Posterior cingulate gyrus (tissue), 11 donors: ENCODE data around the gene PCNX1.
"Not testable (repeated sequence)": the region's sequence is repeated elsewhere in the genome, so short reads cannot be mapped to it uniquely, and the experiment has no call there.

Source experiments
- DNase-seq, 10 donors: peaks; one replicate each; pipeline versions ENCODE4 v3.0.0 to v3.0.0-alpha.2; 2020 to 2021; ENCODE audit warnings: mixed read lengths in 3 of 10
- intact Hi-C: fragments of 100-400 bp; cut with DNase I; formaldehyde crosslinking; loops from one replicate; pipeline ENCODE4 v1.15.1; 2023

The PCNX1 gene

DNA sequence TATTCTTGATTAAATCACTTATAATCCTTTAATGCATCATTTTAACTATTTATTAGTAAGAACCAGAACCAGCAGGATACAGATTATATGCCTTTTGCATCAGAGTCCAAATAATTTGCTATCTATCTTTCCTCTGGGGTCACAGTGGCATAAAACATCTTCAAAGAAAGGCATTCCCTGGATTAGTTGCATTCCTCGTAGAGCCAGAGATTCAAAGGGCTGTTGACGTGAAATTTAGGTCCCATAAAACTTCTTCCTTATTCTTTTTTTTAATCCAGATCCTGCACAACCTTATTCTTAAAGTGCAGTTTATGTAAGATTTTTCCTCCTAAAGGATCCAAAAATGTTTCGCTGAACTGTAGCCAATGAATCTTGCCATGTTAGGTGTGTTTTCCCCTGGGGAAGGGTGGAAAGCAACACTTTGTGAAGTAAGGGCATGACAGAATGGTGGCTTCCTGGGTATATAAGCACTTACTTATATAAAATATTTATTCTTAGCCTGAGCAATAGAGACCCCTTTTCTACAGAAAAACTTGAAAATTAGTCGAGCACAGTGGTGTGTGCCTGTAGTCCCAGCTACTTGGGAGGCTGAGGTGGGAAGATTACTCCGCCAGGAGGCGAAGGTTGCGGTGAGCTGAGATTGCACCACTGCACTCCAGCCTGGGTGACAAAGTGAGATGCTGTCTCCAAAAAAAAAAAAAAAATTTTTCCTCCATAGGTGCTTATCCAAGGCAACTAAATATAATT lies 208.7 kb downstream of the PCNX1 start:
- no peak for DNase-seq
- intact Hi-C loops: no loop called here

DNA sequence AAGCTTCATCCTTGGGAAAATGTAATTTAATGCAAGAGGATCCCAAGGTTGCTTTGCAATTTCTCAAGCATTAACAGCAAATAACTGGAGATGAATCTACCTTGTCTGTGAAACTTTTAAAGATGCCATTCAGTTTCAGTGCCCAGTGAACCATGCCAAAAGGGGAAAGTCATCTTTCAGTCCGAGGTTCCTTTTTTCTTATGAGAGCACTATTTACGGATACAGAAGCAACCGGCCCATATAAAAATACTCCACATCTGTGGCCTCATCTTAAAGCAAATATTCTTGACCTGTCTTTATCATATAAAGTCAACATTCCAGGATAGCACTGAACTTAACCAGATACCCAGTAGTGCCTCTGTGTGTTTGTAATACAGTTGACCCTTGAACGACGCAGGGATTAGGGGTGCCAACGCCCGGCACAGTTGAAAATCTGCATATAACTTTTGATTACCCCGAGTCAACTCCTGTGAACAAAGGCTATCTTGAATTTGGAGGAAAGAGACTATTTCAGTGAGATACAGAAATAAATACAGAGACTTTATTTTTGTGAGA lies 209.4 kb downstream of the PCNX1 start:
- no peak for DNase-seq

DNA sequence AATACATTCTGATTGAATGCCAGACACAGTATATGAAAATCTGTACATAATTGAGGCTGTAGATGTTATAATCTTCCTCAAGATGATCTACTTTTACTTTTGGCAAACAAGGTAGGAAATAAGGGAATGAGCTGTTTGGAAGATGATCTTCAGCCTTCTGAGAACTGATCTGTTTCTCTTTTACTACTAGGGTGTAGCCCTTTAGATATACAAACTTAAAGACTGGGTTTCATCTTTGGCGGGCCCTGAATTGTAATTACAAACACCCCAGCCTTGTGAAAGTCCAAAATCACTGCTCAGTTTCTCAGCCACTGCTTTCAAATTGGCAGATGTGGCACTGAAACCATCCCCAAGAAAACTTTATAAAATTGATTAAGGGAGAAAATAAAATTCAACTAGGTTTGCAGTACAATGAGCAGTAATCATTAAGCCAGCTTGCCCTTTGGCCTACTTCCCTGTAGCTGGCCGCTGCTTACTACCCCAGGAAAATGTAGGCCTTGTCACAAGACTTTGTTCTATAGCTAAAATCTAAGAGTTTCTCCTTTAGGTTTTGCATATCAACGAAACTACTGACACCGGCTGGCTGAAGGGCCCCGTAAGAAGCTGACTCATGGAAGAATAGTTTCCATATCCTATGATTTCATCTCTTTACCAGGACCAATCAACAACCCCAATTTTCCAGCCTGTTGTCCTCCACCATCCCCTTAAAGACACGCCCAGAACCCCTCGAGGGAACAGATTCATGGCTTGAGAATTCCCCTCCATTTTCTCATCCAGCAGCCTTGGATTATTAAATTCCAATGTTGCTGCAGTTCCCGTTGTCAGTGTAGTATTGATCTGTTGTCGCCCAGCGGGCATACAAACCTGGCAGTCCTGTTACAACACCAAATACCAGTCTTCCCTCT lies 210.8 kb downstream of the PCNX1 start:
- intact Hi-C loops: no loop called here
- no peak for DNase-seq

More for the DNA sequence above, 209.4 kb downstream of the PCNX1 start:
- intact Hi-C loops: no loop called here

DNA sequence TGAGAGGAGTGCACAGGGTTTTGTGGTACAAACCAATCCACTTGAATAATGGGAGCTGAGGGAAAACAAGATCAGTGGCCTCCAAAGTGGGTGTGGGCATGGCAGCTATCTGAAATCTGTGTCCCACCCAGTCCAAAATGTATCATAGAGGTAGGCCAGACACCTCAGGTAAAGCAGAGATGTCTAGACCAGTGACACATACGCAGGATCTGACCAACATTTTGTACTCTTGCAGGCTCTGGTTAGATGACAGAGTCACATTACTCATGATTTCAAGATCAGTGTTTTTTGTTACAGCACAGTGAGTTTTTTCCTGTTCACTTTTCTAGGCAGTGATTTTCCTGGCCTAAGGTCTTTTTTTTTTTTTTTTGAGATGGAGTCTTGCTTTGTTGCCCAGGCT lies 211.8 kb downstream of the PCNX1 start:
- intact Hi-C loops: no loop called here
- DNase-seq: no peak

DNA sequence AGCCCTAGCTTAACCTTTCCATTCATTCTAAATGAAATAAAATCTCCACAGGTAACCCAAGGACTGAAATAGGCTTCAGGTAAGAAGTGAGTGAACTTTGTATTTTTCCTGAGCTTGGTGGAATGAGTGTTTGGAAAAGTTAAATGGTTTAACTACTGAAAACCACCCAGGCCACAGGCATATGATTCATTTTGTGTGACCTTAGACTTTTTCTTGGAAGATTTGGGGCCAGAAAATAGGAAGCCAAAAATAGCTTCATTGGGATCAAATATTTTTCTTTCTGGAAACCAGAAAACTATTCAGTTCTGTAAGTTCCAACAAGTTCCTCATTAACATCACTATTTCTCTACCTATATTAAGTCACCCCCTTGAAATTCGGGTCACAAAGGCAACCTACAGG lies 212.6 kb downstream of the PCNX1 start:
- intact Hi-C loops: no loop called here
- no peak for DNase-seq

DNA sequence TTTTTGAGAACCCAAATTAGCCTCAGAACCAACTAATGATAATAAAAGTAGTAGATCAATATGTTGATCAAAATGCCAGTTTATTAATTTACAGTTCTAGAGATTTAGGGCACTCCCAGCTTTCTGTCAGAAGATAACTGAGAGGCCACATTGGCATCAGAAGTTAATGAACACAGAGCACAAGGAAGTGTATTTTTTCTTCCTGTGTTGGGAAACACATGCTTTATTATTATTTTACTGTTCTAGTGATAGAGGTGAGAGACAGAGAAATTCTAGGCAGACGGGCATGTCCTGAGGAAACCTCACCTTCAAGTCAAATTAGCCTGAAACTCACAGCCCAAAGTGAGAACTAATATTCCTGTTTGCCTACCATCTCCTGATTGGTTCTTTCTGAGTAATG lies 213.7 kb downstream of the PCNX1 start:
- DNase-seq: no peak
- intact Hi-C loops: no loop called here

DNA sequence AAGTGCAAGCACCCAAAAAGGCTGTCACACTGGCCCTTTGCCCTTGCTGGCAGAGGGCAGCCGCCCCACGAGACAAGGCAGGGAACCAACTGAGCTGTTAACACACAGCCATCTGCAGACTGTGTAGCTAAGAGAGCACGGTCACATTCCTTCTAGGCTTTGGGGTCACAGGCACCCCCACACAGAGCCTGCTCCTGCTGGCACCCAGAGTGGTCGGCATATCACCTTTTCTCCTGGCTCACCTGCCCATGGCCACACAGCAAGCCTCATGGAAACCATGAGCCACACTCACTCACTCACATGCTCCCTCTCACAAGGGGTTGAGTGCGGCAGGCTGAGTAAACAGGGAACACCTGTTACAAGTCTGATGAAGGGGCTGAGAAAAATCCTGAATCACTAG lies 214.5 kb downstream of the PCNX1 start:
- intact Hi-C loops: no loop called here
- DNase-seq: no peak

DNA sequence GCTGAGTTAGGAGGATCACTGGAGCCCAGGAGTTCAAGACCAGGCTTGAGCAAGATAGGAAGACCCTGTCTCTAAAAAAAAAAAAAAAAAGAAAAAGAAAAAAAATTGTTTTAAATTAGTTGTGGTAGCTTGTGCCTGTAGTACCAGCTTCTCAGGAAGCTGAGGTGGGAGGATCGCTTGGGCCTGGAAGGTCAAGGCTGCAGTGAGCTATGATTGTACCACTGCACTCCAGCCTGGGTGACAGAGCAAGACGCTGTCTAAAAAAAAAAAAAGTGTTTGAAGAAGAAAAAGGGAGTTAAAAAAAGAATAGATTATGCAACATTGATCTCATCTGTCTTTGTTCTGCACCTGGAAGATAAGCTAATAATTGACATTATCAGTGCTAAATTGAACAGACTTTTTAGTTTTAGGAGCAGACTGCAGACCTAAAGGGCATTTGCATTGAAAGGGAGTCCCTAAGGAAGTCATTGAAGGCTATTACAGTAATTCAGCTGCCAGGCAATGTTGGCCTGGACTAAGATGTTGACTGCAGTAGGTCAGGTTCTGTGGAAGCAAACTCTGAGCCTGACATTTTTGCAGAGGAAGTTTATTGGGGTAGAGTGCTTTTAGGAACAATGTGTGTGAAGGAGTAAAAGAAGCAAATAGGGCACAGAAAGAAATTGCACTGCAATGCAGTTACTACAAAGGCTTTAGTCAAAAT lies 215.8 kb downstream of the PCNX1 start:
- intact Hi-C loops: no loop called here
- no peak for DNase-seq

DNA sequence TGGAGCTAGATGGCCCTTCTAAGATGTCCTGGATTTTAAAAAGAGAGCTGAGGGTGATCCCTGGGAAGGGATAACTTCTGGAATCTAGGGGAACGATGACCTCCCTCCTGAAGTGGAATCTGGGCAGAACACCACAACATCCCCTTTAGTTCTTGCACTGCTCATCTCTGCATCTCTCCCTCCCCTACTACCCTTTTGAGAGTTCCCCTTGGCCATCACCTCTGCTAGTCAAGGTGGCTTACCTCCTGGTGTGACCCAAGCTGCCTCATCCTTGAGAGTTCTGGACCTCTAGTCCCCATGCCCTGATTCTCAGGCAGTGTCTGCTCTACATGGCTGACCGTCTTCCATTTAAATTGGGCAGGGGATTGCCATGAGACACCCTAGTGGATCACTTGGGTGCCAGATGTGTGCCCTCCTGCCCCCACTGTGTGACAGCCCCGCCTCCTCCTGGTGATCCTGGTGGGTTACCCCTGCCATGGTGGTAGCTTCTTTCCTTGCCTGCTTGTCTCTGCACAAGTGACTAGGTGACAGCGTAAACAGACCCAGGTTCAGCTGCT lies 216.4 kb downstream of the PCNX1 start:
- intact Hi-C loops: no loop called here
- DNase-seq: no peak

DNA sequence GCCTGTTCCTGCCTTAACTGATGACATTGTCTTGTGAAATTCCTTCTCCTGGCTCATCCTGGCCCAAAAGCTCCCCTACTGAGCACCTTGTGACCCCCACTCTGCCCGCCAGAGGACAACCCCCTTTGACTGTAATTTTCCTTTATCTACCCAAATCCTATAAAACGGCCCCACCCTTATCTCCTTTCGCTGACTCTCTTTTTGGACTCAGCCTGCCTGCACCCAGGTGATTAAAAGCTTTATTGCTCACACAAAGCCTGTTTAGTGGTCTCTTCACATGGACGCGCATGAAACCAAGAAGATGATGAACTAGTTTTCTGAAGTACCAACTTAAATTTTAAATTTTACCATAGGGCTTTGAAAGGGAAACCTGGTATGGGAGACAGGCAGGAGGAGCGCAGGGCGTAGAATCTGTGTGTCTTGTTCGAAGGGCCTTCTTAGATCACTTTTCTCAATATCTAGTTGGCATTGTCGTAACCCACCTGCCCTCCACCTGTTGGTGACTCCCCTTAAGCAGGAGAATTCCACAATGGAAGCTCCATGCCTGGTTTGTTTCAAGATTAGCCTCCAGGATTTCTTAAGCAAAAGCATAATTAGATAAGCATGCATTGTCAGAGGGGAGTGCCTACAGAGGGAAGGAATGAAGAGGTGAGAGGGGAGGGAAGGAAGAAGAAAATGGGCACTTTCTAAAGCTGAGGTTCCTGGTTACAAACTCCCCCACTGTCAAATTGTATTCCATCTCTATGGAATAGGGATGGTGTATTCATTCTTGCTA lies 222.6 kb downstream of the PCNX1 start:
- not testable (repeated sequence) for DNase-seq
- intact Hi-C loops: loop anchor here (10.0 kb wide), 1 partner anchor 185 kb away; no protein-coding TSS in a partner anchor

DNA sequence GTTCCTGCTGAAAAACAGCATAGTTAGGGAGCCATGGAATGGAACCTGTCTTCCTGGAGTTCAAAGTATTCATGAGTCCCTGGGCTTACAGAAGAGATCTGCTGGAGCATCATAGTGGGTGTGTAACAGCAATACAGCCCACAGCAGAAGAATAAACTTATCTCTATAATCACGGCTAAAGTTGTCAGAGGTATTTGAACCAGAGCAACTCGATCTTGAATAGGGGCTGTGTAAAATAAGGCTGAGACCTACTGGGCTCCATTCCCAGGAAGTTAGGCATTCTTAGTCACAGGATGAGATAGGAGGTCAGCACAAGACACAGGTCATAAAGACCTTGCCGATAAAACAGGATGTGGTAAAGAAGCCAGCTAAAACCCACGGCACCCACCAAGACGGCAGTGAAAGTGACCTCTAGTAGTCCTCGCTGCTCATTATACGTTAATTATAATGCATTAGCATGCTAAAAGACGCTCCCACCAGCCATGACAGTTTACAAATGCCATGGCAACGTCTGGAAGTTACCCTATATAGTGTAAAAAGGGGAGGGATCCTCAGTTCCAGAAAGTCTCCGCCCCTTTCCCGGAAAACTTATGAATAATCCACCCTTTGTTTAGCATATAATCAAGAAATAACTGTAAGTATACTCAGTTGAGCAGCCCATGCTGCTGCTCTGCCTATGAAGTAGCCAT lies 223.4 kb downstream of the PCNX1 start:
- DNase-seq: no peak
- intact Hi-C loops: loop anchor here (10.0 kb wide), 1 partner anchor 184 kb away; no protein-coding TSS in a partner anchor

DNA sequence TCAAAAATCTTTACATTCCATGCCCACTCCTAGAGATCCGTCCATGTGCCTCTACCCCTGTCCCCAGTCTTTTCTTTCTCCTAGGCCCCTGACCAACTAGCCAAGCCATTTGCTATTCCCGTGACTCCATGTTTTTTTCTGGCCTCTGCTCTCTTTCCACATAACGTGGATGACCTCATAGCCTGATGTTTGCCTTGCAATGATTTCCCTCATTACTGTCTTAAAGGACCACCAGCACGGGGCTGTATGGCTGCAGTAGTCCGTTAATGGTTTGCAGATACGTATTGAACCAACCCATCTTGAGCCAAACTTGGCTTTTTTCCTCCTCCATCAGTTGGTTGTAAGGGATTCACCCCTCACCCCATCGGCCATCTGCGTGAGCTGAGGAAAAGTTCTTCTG lies 226.0 kb downstream of the PCNX1 start:
- DNase-seq: no peak
- intact Hi-C loops: loop anchor here (10.0 kb wide), 1 partner anchor 182 kb away; no protein-coding TSS in a partner anchor

DNA sequence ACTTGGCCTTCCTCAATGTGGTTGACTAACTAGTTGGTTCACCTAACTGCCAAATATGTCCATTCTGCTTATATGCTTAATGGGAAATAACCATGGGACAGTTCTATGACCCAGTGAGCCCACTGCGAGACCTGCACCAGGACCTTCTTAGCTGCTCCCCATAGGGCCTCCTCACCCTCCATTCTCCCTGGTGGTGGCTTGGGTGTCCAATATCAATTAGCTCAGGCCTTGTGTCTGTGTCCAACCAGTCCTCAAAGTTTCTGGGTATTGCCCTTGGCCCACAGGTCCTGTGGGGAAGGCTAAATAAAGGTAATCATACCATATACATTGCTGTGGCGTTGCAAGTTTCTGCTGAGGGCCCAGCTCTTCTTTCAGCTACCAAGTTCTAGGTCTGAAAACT lies 228.2 kb downstream of the PCNX1 start:
- DNase-seq: no peak
- intact Hi-C loops: loop anchor here (10.0 kb wide), 1 partner anchor 179 kb away; no protein-coding TSS in a partner anchor

DNA sequence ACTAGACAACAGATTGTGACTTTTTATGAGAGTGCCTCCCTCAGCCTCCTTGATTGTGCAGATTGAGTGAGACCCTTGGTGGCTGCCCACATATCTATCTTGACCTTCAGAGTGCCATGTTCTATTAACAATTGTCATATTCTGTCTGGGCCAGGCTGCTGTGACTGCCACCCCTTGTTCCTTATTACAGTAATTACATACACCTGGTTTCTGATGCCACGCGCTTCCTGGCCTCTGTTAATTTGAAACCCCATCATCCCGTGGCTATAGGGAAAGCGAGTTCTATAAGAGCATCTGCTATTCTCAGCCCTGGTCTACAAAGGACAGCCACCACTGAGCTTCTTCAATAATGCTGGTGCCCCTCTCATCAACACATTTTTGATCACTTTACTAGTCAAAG lies 228.7 kb downstream of the PCNX1 start:
- intact Hi-C loops: loop anchor here (10.0 kb wide), 1 partner anchor 179 kb away; no protein-coding TSS in a partner anchor
- DNase-seq: no peak

DNA sequence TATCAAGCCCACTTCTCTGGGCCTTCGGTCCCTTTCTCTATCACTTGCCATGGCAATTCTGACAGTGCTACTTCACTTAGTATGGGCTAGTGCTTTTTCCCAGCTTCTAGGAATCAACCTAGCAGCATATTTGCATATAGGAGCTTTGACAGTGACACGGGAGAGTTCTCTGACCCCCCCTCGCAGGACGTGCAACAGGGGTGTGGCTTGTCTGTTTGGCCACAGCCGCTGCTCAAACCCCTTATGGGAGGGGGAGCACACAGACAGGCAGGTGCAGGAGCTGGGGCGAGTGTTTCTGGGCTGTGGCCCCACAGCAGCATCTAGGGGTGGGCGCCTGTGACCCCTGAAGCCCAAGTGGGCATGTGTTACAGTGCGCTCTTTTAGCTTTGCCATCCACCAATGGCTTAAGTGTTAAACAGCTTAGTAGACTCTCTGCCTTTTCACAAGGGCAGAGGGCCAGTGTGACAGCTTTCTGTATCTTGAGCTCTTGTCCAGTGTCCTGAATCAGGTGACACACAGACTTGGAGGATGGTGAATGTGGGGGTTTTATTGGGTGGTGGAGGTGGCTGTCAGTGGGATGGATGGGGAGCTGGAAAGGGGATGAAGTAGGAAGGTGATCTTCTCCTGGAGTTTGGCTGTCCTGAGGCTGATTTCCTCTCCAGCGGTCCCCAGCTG lies 229.3 kb downstream of the PCNX1 start:
- intact Hi-C loops: loop anchor here (10.0 kb wide), 1 partner anchor 178 kb away; no protein-coding TSS in a partner anchor
- no peak for DNase-seq

DNA sequence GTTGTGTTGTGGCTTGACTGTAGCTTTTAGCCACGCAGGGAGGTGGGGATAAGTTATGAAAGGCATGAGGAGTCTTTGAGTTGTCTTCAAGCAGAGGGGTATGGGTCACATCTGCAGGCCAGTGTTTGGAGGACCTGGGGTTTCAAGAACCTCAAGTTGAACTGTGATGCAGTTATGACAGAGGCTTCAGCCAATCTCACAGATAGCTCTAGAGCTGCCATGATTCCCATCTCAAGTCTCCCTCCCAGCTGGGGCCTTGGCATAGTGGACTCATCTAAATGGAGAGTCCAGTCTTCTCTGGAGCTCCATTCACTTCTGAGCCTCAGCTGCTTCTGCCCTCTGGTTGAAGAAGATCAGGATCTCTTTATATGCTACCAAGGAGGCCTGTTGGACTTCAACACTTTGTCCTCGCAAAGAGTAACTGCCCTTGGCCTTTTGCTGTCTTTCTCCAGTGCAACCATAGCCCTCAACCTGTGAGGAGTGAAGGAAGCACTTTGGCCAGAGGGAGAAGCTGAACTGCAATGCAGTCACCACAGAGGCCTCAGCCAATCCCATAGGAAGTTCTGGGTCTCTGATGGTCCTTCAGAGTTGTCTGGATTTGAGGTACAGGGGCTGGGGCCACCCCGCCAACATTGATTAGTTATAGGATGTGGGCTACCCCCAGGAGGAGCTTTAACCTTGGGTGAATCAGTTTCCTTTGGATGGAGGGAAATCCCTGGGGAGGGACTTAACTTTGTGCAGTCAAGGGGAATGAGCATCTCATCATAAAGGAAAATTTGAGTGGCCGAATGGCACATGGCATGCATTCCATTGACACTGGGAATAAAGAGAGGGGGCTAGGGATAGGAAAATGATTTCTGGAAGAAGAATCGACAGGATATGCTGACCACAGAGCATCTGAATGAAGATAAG lies 230.5 kb downstream of the PCNX1 start:
- intact Hi-C loops: loop anchor here (10.0 kb wide), 1 partner anchor 177 kb away; no protein-coding TSS in a partner anchor
- no peak for DNase-seq
